Measurements from ENCODE around the gene AATF. TPM values are rescaled to one million over a fixed set of nuclear protein-coding genes. Genes with fewer than 3 reads are reported as not detected.

AATF gene
- total and polyA plus RNA-seq, 12 donors, result 21.0 to 68.2 (median 41.1) TPM

- WGBS, 4 donors, result 89 to 95% (median 90%) methylated on average over 18 of the region's 18 CpGs
- TF ChIP-seq POLR2A (IDR thresholded peaks at IDR 0.05), result no peak
- no peak for TF ChIP-seq CTCF (IDR thresholded peaks at IDR 0.05)
- intact Hi-C loops (cut with DNase I), result no loop called here
- Histone ChIP-seq H3K27me3 (no peaks in the 10 kb centered on the region), H3K9me3 (replicated peaks in 1 of 3) (no peaks in the 10 kb centered on the region), H3K27ac (no peak overlapping the region), H3K4me1 (replicated peaks in 1 of 2) (peaks cover 0 to 5% of the 10 kb centered on the region in 2 donors), H3K36me3 (replicated peaks in 1 of 2) (no peaks in the 10 kb centered on the region), H3K4me3 (no peak overlapping the region)
- DNase-seq, result no peak
Observed at GRCh38 chr17:37056622-37057021, 107.9 kb downstream of the AATF start.

DNA sequence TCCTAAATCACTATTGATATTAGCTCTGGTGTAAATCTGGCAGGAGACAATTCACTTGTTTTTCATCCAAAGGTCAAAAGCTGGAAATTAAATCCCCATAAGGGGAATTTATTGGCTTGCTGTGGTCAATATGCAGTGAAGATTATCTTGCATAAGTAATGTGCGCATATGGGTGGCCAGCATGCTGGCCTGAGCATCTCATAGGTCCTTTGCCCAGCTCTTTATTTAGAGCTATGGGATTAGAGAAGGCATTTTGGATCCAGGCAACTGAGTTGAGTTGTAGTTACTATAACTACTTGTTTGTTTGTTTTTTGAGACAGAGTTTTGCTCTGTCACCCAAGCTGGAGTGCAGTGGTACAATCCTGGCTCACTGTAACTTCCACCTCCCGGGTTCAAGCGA is 110.7 kb downstream of the AATF start:
- H3K9me3 ChIP-seq (replicated peaks in 1 of 3), result no peaks in the 10 kb centered on the region
- no peaks in the 10 kb centered on the region for H3K36me3 ChIP-seq (replicated peaks in 1 of 2)
- H3K27ac ChIP-seq, result no peak overlapping the region
- WGBS, 4 donors, result 87 to 97% (median 96%) methylated on average over 3 of the region's 3 CpGs
- no peaks in the 10 kb centered on the region for H3K4me1 ChIP-seq (replicated peaks in 1 of 2)
- no peak overlapping the region for H3K4me3 ChIP-seq
- TF ChIP-seq CTCF (IDR thresholded peaks at IDR 0.05), result no peak
- TF ChIP-seq POLR2A (IDR thresholded peaks at IDR 0.05), result no peak
- intact Hi-C loops (cut with DNase I), result no loop called here
- H3K27me3 ChIP-seq, result no peaks in the 10 kb centered on the region
- no peak for DNase-seq

DNA sequence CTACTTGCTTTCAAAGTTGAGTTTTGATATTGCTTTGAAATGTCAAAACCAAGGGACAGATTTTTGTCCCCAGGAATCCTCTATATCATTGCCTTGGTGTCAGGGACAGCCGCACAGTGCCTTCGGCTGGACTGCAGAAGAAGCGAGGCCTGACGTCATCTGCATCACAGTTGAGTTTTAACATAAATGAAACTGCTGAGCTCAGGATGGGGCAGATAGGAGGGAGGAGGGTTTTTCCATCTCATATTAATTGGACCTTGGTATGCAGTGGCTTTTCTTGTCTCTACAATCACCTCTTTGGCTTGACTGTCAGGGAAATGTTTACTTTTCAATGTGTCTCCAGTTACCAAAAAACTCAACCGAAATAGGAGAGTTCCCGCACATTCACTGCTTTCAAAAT is 111.3 kb downstream of the AATF start:
- Histone ChIP-seq H3K27me3 (no peaks in the 10 kb centered on the region), H3K9me3 (replicated peaks in 1 of 3) (no peaks in the 10 kb centered on the region), H3K4me3 (no peak overlapping the region), H3K36me3 (replicated peaks in 1 of 2) (no peaks in the 10 kb centered on the region), H3K4me1 (replicated peaks in 1 of 2) (no peaks in the 10 kb centered on the region), H3K27ac (no peak overlapping the region)
- 82 to 94% (median 91%) methylated on average over 6 of the region's 6 CpGs for WGBS, 4 donors
- DNase-seq, result no peak
- intact Hi-C loops (cut with DNase I), result no loop called here
- TF ChIP-seq POLR2A (IDR thresholded peaks at IDR 0.05), result no peak
- no peak for TF ChIP-seq CTCF (IDR thresholded peaks at IDR 0.05)

DNA sequence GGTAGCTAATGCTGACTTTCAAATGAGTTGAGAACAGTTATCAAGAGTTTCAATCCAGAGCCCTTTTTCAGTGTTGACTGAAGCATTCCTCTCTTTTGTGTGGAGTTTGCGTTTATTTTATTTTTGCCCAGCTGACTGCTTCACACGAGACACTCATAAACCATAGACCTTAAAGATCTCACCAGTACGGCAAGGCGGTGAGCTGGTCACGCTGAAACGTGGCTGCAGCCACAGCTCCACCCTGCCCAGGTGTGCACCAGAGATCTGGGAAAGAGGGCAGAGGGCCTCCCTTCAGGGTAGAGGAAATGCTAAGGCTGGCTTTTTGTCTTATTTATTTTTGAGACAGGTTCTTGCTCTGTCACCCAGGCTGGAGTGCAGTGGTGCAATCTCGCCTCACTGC is 112.2 kb downstream of the AATF start:
- Histone ChIP-seq H3K4me3 (no peak overlapping the region), H3K27ac (no peak overlapping the region), H3K27me3 (no peaks in the 10 kb centered on the region), H3K9me3 (replicated peaks in 1 of 3) (no peaks in the 10 kb centered on the region), H3K36me3 (replicated peaks in 1 of 2) (no peaks in the 10 kb centered on the region), H3K4me1 (replicated peaks in 1 of 2) (no peaks in the 10 kb centered on the region)
- 74 to 82% (median 78%) methylated on average over 7 of the region's 7 CpGs for WGBS, 4 donors
- no peak for TF ChIP-seq CTCF (IDR thresholded peaks at IDR 0.05)
- TF ChIP-seq POLR2A (IDR thresholded peaks at IDR 0.05), result no peak
- DNase-seq, result no peak
- intact Hi-C loops (cut with DNase I), result no loop called here

Data from adrenal gland (tissue), 12 donors.